ENCODE results near the gene PTPN4. TPM values are rescaled to one million over a fixed set of nuclear protein-coding genes. Genes with fewer than 3 reads are reported as not detected.

The PTPN4 gene
- total and polyA plus RNA-seq, 2 of the 8 experiments (the other 6 are each of a cell fraction or from before 2014, with no cell fraction given), result 28.5 to 105 TPM

DNA sequence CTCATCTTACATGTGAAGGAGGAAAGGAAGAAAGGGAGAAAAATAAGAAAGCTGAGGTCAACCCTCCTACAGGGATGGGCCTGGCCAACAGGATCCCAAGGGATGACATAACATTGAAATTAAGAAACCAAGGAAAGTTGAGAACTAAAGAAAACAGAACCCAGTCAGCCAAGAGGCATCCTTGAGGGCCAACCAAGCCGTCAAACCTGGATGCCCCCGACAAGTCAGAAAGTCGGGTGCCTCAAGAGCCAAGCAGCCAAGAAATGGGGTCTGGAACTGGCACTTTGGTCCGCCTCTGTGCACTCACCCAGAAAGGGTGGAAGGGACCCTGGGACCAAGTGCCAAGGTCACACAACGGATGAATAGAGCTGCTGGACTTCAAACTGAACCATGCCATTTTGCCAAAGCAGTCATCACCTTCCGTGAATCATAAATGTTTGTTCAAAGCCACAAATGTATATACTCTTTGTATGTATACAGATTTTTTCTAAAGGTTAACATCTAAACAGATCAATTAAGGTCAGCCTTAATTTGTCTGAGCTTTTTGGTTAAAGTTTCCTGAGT is 27.0 kb upstream of the PTPN4 start (continued):
- TF ChIP-seq NRF1 (IDR thresholded peaks at IDR 0.05; ENCODE audit: low read depth, low read length) (no peak), KDM5A (IDR thresholded peaks at IDR 0.05; ENCODE audit: low read length) (no peak), CHD1 (IDR thresholded peaks at IDR 0.05; ENCODE audit: low read depth, low read length) (no peak), EGR1 (IDR thresholded peaks at IDR 0.05; ENCODE audit: borderline replicate concordance, low read depth, low read length) (no peak), NANOG (IDR thresholded peaks at IDR 0.05; ENCODE audit: insufficient read depth, low read depth, low read length, poor library complexity, severe bottlenecking) (no peak), TEAD4 (IDR thresholded peaks at IDR 0.05; ENCODE audit: low read depth, low read length) (no peak), SP2 (IDR thresholded peaks at IDR 0.05; ENCODE audit: low read length) (no peak)

Data from H1 (cell line).